C4-2B (cell line): ENCODE measurements around the gene TRMT44.

ENCODE experiments used
- CTCF ChIP-seq: fragments of 450-650 bp; conservative IDR thresholded peaks from 2 replicates; pipeline ENCODE4 v1.5.1; 2017; ENCODE audit warnings: mild to moderate bottlenecking
- ZFX ChIP-seq: fragments of 450-650 bp; IDR thresholded peaks from 2 replicates; pipeline ENCODE4 v1.6.1; 2017

DNA sequence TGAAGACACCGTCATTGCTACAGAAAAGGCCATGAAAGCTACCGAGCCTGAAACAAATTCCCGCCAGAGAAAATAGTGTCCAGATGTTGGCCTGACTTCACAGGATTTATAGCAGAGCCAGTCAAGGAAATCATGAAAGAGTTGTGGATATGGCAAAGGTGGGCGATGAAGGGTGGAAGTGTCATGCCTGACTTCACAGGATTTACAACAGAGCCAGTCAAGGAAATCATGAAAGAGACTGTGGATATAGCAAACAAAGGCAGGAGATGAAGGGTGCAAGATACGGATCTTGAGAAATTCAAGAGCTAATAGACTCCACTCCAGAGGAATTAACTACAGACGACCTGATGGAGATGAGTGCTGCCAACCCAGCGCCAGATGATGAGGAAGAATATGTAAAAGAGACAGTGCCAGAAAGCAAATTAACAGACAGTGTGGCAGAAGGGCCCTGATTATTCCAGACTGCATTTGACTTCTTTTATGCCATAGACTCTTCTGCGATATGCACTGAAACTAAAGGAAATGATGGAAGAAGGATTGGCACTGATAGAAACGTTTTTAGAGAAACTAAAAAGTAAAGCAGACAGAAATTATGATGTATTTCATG lies 17.2 kb downstream of the TRMT44 start:
- TF ChIP-seq CTCF (no peak), ZFX (no peak)
